Pancreas (tissue), 10 donors: ENCODE results near the gene NAT9. TPM values are rescaled to one million over a fixed set of nuclear protein-coding genes. Genes with fewer than 3 reads are reported as not detected.

Experiments used
- ATAC-seq, 4 donors: fragments of 200-7000 bp; cut with Tn5 transposase; one replicate each; pipeline versions ENCODE4 v1.8.0 to v1.9.1; 2020; ENCODE audit warnings: mild to moderate bottlenecking in 4 of 4, moderate library complexity in 4 of 4
- DNase-seq, 6 donors: peaks; one replicate each; pipeline ENCODE4 v3.0.0-alpha.2; 2020
- FAIRE-seq: peaks from 2 replicates; lab custom pipeline; 2012; peaks lifted over from hg19 to GRCh38; lab: Jason Lieb, UNC
- H3K27ac ChIP-seq, 4 donors: fragments of 200-600 bp; sonication (generic); 1 replicate in 3 of 4; 2 replicates in 1 of 4; pipeline versions ENCODE4 v1.5.0 to v1.8.0; 2020
- H3K27me3 ChIP-seq, 4 donors: fragments of 200-600 bp; one replicate each; pipeline ENCODE4 v1.8.0; 2021
- H3K36me3 ChIP-seq, 3 donors: fragments of 200-600 bp; sonication (generic) in 1 of 3; one replicate each; pipeline versions ENCODE4 v1.5.0 to v1.8.0; 2020 to 2021
- H3K4me1 ChIP-seq, 3 donors: fragments of 200-600 bp; one replicate each; pipeline ENCODE4 v1.8.0; 2021
- H3K4me3 ChIP-seq, 4 donors: fragments of 200-600 bp; sonication (generic) in 2 of 4; one replicate each; pipeline versions ENCODE4 v1.5.0 to v1.8.0; 2020 to 2021
- H3K9me3 ChIP-seq, 4 donors: fragments of 200-600 bp; one replicate each; pipeline ENCODE4 v1.8.0; 2021
- CTCF ChIP-seq, 4 donors: fragments of 200-600 bp; sonication (generic) in 3 of 4; IDR thresholded peaks; one replicate each; pipeline versions ENCODE4 v1.5.0 to v1.8.0; 2021; ENCODE audit warnings: antibody characterized with exemption in 4 of 4
- WGBS, 2 donors: extraction: QIAGEN DNeasy Blood & Tissue Kit; methylation state at CpG; one replicate each; pipeline ENCODE4 v1.1.7; 2013; 5-methylcytosine and 5-hydroxymethylcytosine counted together
- intact Hi-C, 3 donors: fragments of 100-400 bp; cut with DNase I; formaldehyde crosslinking; loops; one replicate each; pipeline versions ENCODE4 v1.11.1 to v1.14.2; 2022
- polyA plus RNA-seq, 2 donors: library from polyadenylated mRNA; stranded (reverse); fragments of 200-250 nt; gene quantifications; one replicate each; pipeline ENCODE4 v1.2.3, GENCODE V29; 2013
- total RNA-seq, 6 donors: library from RNA; stranded (reverse); fragmentation: NEBNext Ultra II Directional in 4 of 6; extraction: Animal tissue kit (Norgen Biotek cat#: 25700) in 4 of 6; gene quantifications; one replicate each; pipeline versions ENCODE4 v1.2.1 to v1.2.4, GENCODE V29; 2021 to 2023
- donor health status: healthy with polysubstance abuse.
- donor health status: DM: no; HTN: no; CAD: no; lungs with moderate emphysema.
- donor health status: DM: no; HTN: no; CAD: no.
- donor health status: control.
- donor health status: control.
- donor health status: Bipolar disorder and iron deficiency.
- donor health status: DM: yes; HTN: yes; CAD: no.
- donor health status: DM: no; HTN: no; CAD: no.
- donor health status: DM: no; HTN: no; CAD: no.
- donor health status: DM: yes; HTN: yes; CAD: no.

Gene NAT9
- total and polyA plus RNA-seq, 8 donors: 14.4 to 38.5 (median 24.8) TPM

- H3K36me3 ChIP-seq: no peaks in the 10 kb centered on the region
- H3K27ac ChIP-seq: no peak overlapping the region
- no peak for TF ChIP-seq CTCF (IDR thresholded peaks at IDR 0.05)
- H3K27me3 ChIP-seq: peaks cover 0 to 3% (median 0%) of the 10 kb centered on the region in 4 donors
- intact Hi-C loops: loop anchor here in 2 of 3 donors (5.0 to 10.0 kb wide), 2 partner anchors 123 to 125 kb away; no protein-coding TSS in a partner anchor
- peaks cover 0 to 12% (median 0%) of the 10 kb centered on the region in 3 donors for H3K4me1 ChIP-seq
- no peak for FAIRE-seq
- no peaks in the 10 kb centered on the region for H3K9me3 ChIP-seq
- H3K4me3 ChIP-seq: no peak overlapping the region
- no peak for ATAC-seq
- no peak for DNase-seq
- WGBS, 2 donors: 40 to 52% methylated on average over 4 of the region's 4 CpGs
Observed at GRCh38 chr17:74742153-74742515, 34.0 kb downstream of the NAT9 start.

GRCh38 chr17:74740641-74741387 lies 35.3 kb downstream of the NAT9 start:
- WGBS, 2 donors: 61 to 71% methylated on average over 17 of the region's 17 CpGs
- Histone ChIP-seq H3K27ac (no peak overlapping the region), H3K36me3 (no peaks in the 10 kb centered on the region), H3K27me3 (peaks cover 0 to 4% (median 0%) of the 10 kb centered on the region in 4 donors), H3K4me3 (no peak overlapping the region), H3K9me3 (no peaks in the 10 kb centered on the region), H3K4me1 (peaks cover 0 to 15% (median 0%) of the 10 kb centered on the region in 3 donors)
- ATAC-seq (no peak), FAIRE-seq (no peak), DNase-seq (no peak)
- intact Hi-C loops: loop anchor here in 2 of 3 donors (5.0 to 10.0 kb wide), 2 partner anchors 124 to 126 kb away; no protein-coding TSS in a partner anchor
- TF ChIP-seq CTCF (IDR thresholded peaks at IDR 0.05): no peak

GRCh38 chr17:74740173-74740572 lies 36.0 kb downstream of the NAT9 start:
- ATAC-seq: no peak
- intact Hi-C loops: loop anchor here in 2 of 3 donors (5.0 to 10.0 kb wide), 2 partner anchors 125 to 127 kb away; no protein-coding TSS in a partner anchor
- Histone ChIP-seq H3K36me3 (no peaks in the 10 kb centered on the region), H3K9me3 (no peaks in the 10 kb centered on the region), H3K4me3 (no peak overlapping the region), H3K27me3 (peaks cover 0 to 4% (median 0%) of the 10 kb centered on the region in 4 donors), H3K4me1 (peaks cover 0 to 15% (median 0%) of the 10 kb centered on the region in 3 donors), H3K27ac (no peak overlapping the region)
- DNase-seq: no peak
- no peak for TF ChIP-seq CTCF (IDR thresholded peaks at IDR 0.05)
- WGBS, 2 donors: 66 to 81% methylated on average over 6 of the region's 6 CpGs
- FAIRE-seq: no peak

GRCh38 chr17:74739227-74739831 lies 36.8 kb downstream of the NAT9 start:
- TF ChIP-seq CTCF (IDR thresholded peaks at IDR 0.05): no peak
- ATAC-seq (no peak), FAIRE-seq (no peak), DNase-seq (no peak)
- Histone ChIP-seq H3K27me3 (peaks cover 0 to 4% (median 0%) of the 10 kb centered on the region in 4 donors), H3K27ac (no peak overlapping the region), H3K4me3 (no peak overlapping the region), H3K4me1 (peaks cover 0 to 10% (median 0%) of the 10 kb centered on the region in 3 donors), H3K9me3 (no peaks in the 10 kb centered on the region), H3K36me3 (no peaks in the 10 kb centered on the region)
- 70 to 83% methylated on average over 12 of the region's 12 CpGs for WGBS, 2 donors
- intact Hi-C loops: loop anchor here in 1 of 3 donors (5.0 kb wide), 2 partner anchors 33 to 87 kb away; no protein-coding TSS in a partner anchor
